Panc1 (cell line): ENCODE data around the gene WDR17. TPM values are rescaled to one million over a fixed set of nuclear protein-coding genes. Genes with fewer than 3 reads are reported as not detected.

Experiments
- ATAC-seq: fragments of 200-7000 bp; cut with Tn5 transposase; 2 replicates; pipeline ENCODE4 v1.9.1; 2020; ENCODE audit warnings: mild to moderate bottlenecking, moderate library complexity
- BruUV-seq: library from RNA; stranded (reverse); fragments of 400-500 nt; replicated peaks from 2 replicates; lab custom pipeline; 2021; lab: Mats Ljungman, UMichigan
- CTCF ChIA-PET: fragments of 300-600 bp; sonication (Branson Sonifier 250); formaldehyde crosslinking; loops from one replicate; lab custom pipeline; 2022; ENCODE audit warnings: antibody characterized with exemption; lab: Charles Lee
- POLR2A ChIA-PET: fragments of 300-600 bp; sonication (Branson Sonifier 250); formaldehyde crosslinking; loops from one replicate; lab custom pipeline; 2022; ENCODE audit warnings: antibody characterized with exemption; lab: Charles Lee
- DNase-seq: peaks from one replicate; pipeline ENCODE4 v3.0.0-alpha.2; 2010; ENCODE audit warnings: low read depth, low spot score
- H3K27ac ChIP-seq: 2 replicates; pipeline ENCODE4 v1.5.1; 2011; ENCODE audit warnings: mild to moderate bottlenecking, low read length, inconsistent platforms
- H3K27me3 ChIP-seq: fragments of 200-500 bp; sonication (Bioruptor generic); 2 replicates; pipeline ENCODE4 v1.6.0; 2014; ENCODE audit warnings: low read length, inconsistent platforms; ENCODE audit not compliant: control insufficient read depth, insufficient read depth
- H3K36me3 ChIP-seq: fragments of 200-500 bp; sonication (Bioruptor generic); 2 replicates; pipeline ENCODE4 v1.5.1; 2014; ENCODE audit warnings: inconsistent platforms, mild to moderate bottlenecking, low read length, moderate library complexity; ENCODE audit not compliant: control insufficient read depth, insufficient read depth
- H3K4me1 ChIP-seq: 2 replicates; pipeline ENCODE4 v1.5.1; 2011; ENCODE audit warnings: inconsistent platforms, mild to moderate bottlenecking, low read length, moderate library complexity; ENCODE audit not compliant: control insufficient read depth, insufficient read depth
- H3K4me3 ChIP-seq, 2 experiments: 2 replicates each; pipeline ENCODE4 v1.5.1; 2011 to 2012; ENCODE audit warnings: low read depth in 2 of 2, low read length in 2 of 2, mild to moderate bottlenecking in 2 of 2, inconsistent platforms in 1 of 2, moderate library complexity in 1 of 2
- H3K9me3 ChIP-seq: fragments of 200-500 bp; sonication (Bioruptor generic); 2 replicates; pipeline ENCODE4 v1.5.1; 2014; ENCODE audit warnings: low read depth, mild to moderate bottlenecking, inconsistent platforms, low read length, moderate library complexity; ENCODE audit not compliant: control insufficient read depth, insufficient read depth
- POLR2AphosphoS5 ChIP-seq: IDR thresholded peaks from 2 replicates; pipeline ENCODE4 v1.6.1; 2012; ENCODE audit warnings: mild to moderate bottlenecking, low read depth, low read length, moderate library complexity
- SIN3A ChIP-seq: IDR thresholded peaks from 2 replicates; pipeline ENCODE4 v1.6.1; 2012; ENCODE audit warnings: low read depth, mild to moderate bottlenecking, low read length, moderate library complexity, borderline replicate concordance; ENCODE audit not compliant: insufficient read depth
- TCF7L2 ChIP-seq: IDR thresholded peaks from 2 replicates; pipeline ENCODE4 v1.6.1; 2011; ENCODE audit warnings: mild to moderate bottlenecking, low read depth, low read length, inconsistent platforms
- in situ Hi-C: cut with HindIII; loops from 2 replicates; pipeline ENCODE4 v1.10.0; 2016; ENCODE audit warnings: low sequenced_read_pairs, low pct_unique_long_range_greater_than_20kb
- intact Hi-C: fragments of 100-400 bp; cut with micrococcal nuclease; formaldehyde crosslinking; loops from one replicate; pipeline ENCODE4 v1.10.0; 2022; ENCODE audit not compliant: unreplicated experiment
- total RNA-seq: library from RNA; stranded (reverse); gene quantifications from one replicate; pipeline ENCODE4 v1.2.1, GENCODE V29; 2021; ENCODE audit not compliant: unreplicated experiment
- TF ChIP-seq, protein P1 (sequence below): fragments of 450-650 bp; IDR thresholded peaks from 2 replicates; pipeline ENCODE4 v1.5.1; 2017; ENCODE audit warnings: mild to moderate bottlenecking
- TF ChIP-seq, protein P2 (sequence below), 2 experiments: IDR thresholded peaks; 2 replicates each; pipeline ENCODE4 v1.6.1; 2011 to 2012; ENCODE audit warnings: low read depth in 2 of 2, control low read depth in 1 of 2, low read length in 1 of 2, mild to moderate bottlenecking in 1 of 2, moderate library complexity in 1 of 2; ENCODE audit not compliant: insufficient read depth in 1 of 2

The WDR17 gene
- total RNA-seq, 1 experiment from 2014 or later, result 4.2 TPM

GRCh38 chr4:176226736-176227135, 161.1 kb downstream of the WDR17 start:
- no peak overlapping the region for H3K4me3 ChIP-seq
- DNase-seq (no peak), ATAC-seq (no peak)
- no peaks in the 10 kb centered on the region for H3K27me3 ChIP-seq
- in situ Hi-C loops, result no loop called here
- no peaks in the 10 kb centered on the region for H3K4me1 ChIP-seq
- ChIA-PET POLR2A (no interaction called here), CTCF (no interaction called here)
- no peaks in the 10 kb centered on the region for H3K36me3 ChIP-seq
- no TSS peak for BruUV-seq
- no peaks in the 10 kb centered on the region for H3K9me3 ChIP-seq
- intact Hi-C loops, result no loop called here
- H3K27ac ChIP-seq, result no peak overlapping the region
- no peak for TF ChIP-seq SIN3A
- TF ChIP-seq, protein P1, sequence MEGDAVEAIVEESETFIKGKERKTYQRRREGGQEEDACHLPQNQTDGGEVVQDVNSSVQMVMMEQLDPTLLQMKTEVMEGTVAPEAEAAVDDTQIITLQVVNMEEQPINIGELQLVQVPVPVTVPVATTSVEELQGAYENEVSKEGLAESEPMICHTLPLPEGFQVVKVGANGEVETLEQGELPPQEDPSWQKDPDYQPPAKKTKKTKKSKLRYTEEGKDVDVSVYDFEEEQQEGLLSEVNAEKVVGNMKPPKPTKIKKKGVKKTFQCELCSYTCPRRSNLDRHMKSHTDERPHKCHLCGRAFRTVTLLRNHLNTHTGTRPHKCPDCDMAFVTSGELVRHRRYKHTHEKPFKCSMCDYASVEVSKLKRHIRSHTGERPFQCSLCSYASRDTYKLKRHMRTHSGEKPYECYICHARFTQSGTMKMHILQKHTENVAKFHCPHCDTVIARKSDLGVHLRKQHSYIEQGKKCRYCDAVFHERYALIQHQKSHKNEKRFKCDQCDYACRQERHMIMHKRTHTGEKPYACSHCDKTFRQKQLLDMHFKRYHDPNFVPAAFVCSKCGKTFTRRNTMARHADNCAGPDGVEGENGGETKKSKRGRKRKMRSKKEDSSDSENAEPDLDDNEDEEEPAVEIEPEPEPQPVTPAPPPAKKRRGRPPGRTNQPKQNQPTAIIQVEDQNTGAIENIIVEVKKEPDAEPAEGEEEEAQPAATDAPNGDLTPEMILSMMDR, result no peak
- no peak for TF ChIP-seq POLR2AphosphoS5
- TF ChIP-seq, protein P2, sequence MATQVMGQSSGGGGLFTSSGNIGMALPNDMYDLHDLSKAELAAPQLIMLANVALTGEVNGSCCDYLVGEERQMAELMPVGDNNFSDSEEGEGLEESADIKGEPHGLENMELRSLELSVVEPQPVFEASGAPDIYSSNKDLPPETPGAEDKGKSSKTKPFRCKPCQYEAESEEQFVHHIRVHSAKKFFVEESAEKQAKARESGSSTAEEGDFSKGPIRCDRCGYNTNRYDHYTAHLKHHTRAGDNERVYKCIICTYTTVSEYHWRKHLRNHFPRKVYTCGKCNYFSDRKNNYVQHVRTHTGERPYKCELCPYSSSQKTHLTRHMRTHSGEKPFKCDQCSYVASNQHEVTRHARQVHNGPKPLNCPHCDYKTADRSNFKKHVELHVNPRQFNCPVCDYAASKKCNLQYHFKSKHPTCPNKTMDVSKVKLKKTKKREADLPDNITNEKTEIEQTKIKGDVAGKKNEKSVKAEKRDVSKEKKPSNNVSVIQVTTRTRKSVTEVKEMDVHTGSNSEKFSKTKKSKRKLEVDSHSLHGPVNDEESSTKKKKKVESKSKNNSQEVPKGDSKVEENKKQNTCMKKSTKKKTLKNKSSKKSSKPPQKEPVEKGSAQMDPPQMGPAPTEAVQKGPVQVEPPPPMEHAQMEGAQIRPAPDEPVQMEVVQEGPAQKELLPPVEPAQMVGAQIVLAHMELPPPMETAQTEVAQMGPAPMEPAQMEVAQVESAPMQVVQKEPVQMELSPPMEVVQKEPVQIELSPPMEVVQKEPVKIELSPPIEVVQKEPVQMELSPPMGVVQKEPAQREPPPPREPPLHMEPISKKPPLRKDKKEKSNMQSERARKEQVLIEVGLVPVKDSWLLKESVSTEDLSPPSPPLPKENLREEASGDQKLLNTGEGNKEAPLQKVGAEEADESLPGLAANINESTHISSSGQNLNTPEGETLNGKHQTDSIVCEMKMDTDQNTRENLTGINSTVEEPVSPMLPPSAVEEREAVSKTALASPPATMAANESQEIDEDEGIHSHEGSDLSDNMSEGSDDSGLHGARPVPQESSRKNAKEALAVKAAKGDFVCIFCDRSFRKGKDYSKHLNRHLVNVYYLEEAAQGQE (IDR thresholded peaks at IDR 0.05; ENCODE audit: insufficient read depth in 1 of 2, low read depth in 2 of 2, low read length in 1 of 2), result no peak
- TF ChIP-seq TCF7L2, result no peak

DNA sequence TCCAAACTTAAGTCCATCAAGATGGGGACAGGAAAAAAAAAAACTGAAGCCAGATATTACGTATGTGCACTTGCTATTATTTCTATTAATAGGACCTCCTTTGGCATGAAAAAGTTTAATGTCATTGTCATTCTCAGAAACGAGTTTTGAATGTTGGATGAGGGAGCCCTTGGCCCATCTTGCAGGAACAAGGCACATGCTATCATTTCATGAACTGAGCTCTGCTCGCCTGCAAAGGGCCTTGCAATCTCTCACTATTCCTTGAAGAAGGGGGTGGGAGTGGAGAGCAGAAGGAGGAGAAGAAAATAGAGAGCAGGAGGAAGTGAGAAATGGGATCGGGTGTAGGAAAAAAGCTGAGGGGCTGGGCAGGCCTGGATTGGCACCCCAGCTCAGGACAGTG, 164.0 kb downstream of the WDR17 start:
- no peaks in the 10 kb centered on the region for H3K9me3 ChIP-seq
- POLR2A ChIA-PET, result no interaction called here
- CTCF ChIA-PET, result interaction anchor here (0.6 kb wide), 1 partner anchor 48 kb away, joined by 3 read pairs; no protein-coding TSS in a partner anchor
- ATAC-seq (no peak), DNase-seq (no peak)
- no peak overlapping the region for H3K4me3 ChIP-seq
- no peak overlapping the region for H3K27ac ChIP-seq
- H3K4me1 ChIP-seq, result no peaks in the 10 kb centered on the region
- BruUV-seq, result no TSS peak
- TF ChIP-seq POLR2AphosphoS5, result no peak
- no peak for TF ChIP-seq TCF7L2
- TF ChIP-seq, protein P2 (IDR thresholded peaks at IDR 0.05; ENCODE audit: insufficient read depth in 1 of 2, low read depth in 2 of 2, low read length in 1 of 2), result no peak
- TF ChIP-seq, protein P1, result no peak
- TF ChIP-seq SIN3A, result no peak
- no peaks in the 10 kb centered on the region for H3K27me3 ChIP-seq
- no peaks in the 10 kb centered on the region for H3K36me3 ChIP-seq
- intact Hi-C loops (no loop called here), in situ Hi-C loops (no loop called here)

Other genes with a start within 250 kb of the WDR17 start
- gene SPATA4, start 129.7 kb downstream of the WDR17 start, total RNA-seq, result not detected
- gene ASB5, start 203.4 kb downstream of the WDR17 start, total RNA-seq, result not detected